Activated CD8-positive, alpha-beta memory T cell treated with anti-CD3 and anti-CD28 coated beads, Interleukin-2, amount 10 ng/mL, durations not matched to agents 7 days and 5 days (primary cell): ENCODE results near the gene TANC1. TPM values are rescaled to one million over a fixed set of nuclear protein-coding genes. Genes with fewer than 3 reads are reported as not detected.

Experiments used
- ATAC-seq: fragments of 150-1000 bp; cut with Tn5 transposase; one replicate; pipeline ENCODE4 v1.10.0; 2021; ENCODE audit warnings: moderate library complexity
- CTCF ChIA-PET: fragments of 350-600 bp; sonication (Branson Sonifier 250); formaldehyde crosslinking; loops from one replicate; lab custom pipeline; 2021; ENCODE audit warnings: antibody characterized with exemption; lab: Charles Lee
- DNase-seq: peaks from one replicate; pipeline ENCODE4 v3.0.0-alpha.2; 2020
- H3K27ac Mint-ChIP-seq: one replicate; pipeline ENCODE4 v1.8.0; 2021; ENCODE audit warnings: mild to moderate bottlenecking, mixed read lengths
- H3K27me3 Mint-ChIP-seq: one replicate; pipeline ENCODE4 v1.8.0; 2021; ENCODE audit warnings: mixed read lengths
- H3K36me3 Mint-ChIP-seq: one replicate; pipeline ENCODE4 v1.8.0; 2021; ENCODE audit warnings: mild to moderate bottlenecking, mixed read lengths
- H3K4me1 Mint-ChIP-seq: one replicate; pipeline ENCODE4 v1.8.0; 2021; ENCODE audit warnings: mixed read lengths
- H3K4me3 Mint-ChIP-seq: one replicate; pipeline ENCODE4 v1.8.0; 2021; ENCODE audit warnings: mild to moderate bottlenecking, moderate library complexity, mixed read lengths
- H3K9me3 Mint-ChIP-seq: one replicate; pipeline ENCODE4 v1.8.0; 2022; ENCODE audit warnings: low read depth, mixed read lengths
- total RNA-seq, 2 experiments: library from RNA; stranded (reverse); gene quantifications; one replicate each; pipeline ENCODE4 v1.2.3, GENCODE V29; 2021

TANC1 gene
- total RNA-seq, 2 experiments from 2014 or later, result 0.16 to 0.20 TPM

- Mint-ChIP-seq H3K27me3 (no peaks in the 10 kb centered on the region), H3K27ac (no peak overlapping the region), H3K4me3 (no peak overlapping the region), H3K36me3 (no peaks in the 10 kb centered on the region), H3K4me1 (peaks cover 12% of the 10 kb centered on the region), H3K9me3 (no peaks in the 10 kb centered on the region)
- CTCF ChIA-PET, result interaction anchor here (0.6 kb wide), 1 partner anchor 45 kb away, joined by 3 read pairs; no protein-coding TSS in a partner anchor
- ATAC-seq (no peak), DNase-seq (no peak)
Measured at GRCh38 chr2:159185401-159186130, 217.1 kb downstream of the TANC1 start.

- no peak overlapping the region for H3K27ac Mint-ChIP-seq
- no peaks in the 10 kb centered on the region for H3K36me3 Mint-ChIP-seq
- ATAC-seq, result no peak
- peaks cover 12% of the 10 kb centered on the region for H3K4me1 Mint-ChIP-seq
- CTCF ChIA-PET, result no interaction called here
- no peaks in the 10 kb centered on the region for H3K9me3 Mint-ChIP-seq
- H3K4me3 Mint-ChIP-seq, result no peak overlapping the region
- no peaks in the 10 kb centered on the region for H3K27me3 Mint-ChIP-seq
- DNase-seq, result no peak
Measured at GRCh38 chr2:159186462-159186861, 218.0 kb downstream of the TANC1 start.

- DNase-seq, result no peak
- Mint-ChIP-seq H3K4me3 (no peak overlapping the region), H3K27ac (no peak overlapping the region), H3K36me3 (no peaks in the 10 kb centered on the region), H3K9me3 (no peaks in the 10 kb centered on the region), H3K4me1 (peaks cover 12% of the 10 kb centered on the region), H3K27me3 (no peaks in the 10 kb centered on the region)
- no peak for ATAC-seq
- CTCF ChIA-PET, result interaction anchor here (0.6 kb wide), 1 partner anchor 741 kb away, joined by 3 read pairs; no protein-coding TSS in a partner anchor
Measured at GRCh38 chr2:159187106-159187505, 218.7 kb downstream of the TANC1 start.

GRCh38 chr2:159188449-159188848 lies 220.0 kb downstream of the TANC1 start:
- CTCF ChIA-PET, result interaction anchor here (1.0 kb wide), 1 partner anchor 25 kb away, joined by 3 read pairs; no protein-coding TSS in a partner anchor
- H3K36me3 Mint-ChIP-seq, result no peaks in the 10 kb centered on the region
- no peaks in the 10 kb centered on the region for H3K9me3 Mint-ChIP-seq

GRCh38 chr2:159192371-159192918 lies 224.0 kb downstream of the TANC1 start:
- no peaks in the 10 kb centered on the region for H3K36me3 Mint-ChIP-seq
- ATAC-seq, result no peak
- H3K9me3 Mint-ChIP-seq, result no peaks in the 10 kb centered on the region
- H3K27ac Mint-ChIP-seq, result no peak overlapping the region
- CTCF ChIA-PET, result interaction anchor here (1.0 kb wide), 1 partner anchor 45 kb away, joined by 3 read pairs; no protein-coding TSS in a partner anchor
- H3K4me1 Mint-ChIP-seq, result no peaks in the 10 kb centered on the region
- peaks cover 2% of the 10 kb centered on the region for H3K27me3 Mint-ChIP-seq
- no peak overlapping the region for H3K4me3 Mint-ChIP-seq
- DNase-seq, result no peak

More at GRCh38 chr2:159188449-159188848, 220.0 kb downstream of the TANC1 start:
- DNase-seq (no peak), ATAC-seq (no peak)
- Mint-ChIP-seq H3K4me1 (peaks cover 12% of the 10 kb centered on the region), H3K4me3 (no peak overlapping the region), H3K27me3 (no peaks in the 10 kb centered on the region), H3K27ac (no peak overlapping the region)

GRCh38 chr2:159193791-159194190 lies 225.4 kb downstream of the TANC1 start:
- Mint-ChIP-seq H3K27me3 (peaks cover 9% of the 10 kb centered on the region), H3K9me3 (no peaks in the 10 kb centered on the region), H3K27ac (no peak overlapping the region), H3K4me3 (no peak overlapping the region), H3K4me1 (no peaks in the 10 kb centered on the region), H3K36me3 (no peaks in the 10 kb centered on the region)
- ATAC-seq (no peak), DNase-seq (no peak)
- CTCF ChIA-PET, result no interaction called here

- Mint-ChIP-seq H3K9me3 (no peaks in the 10 kb centered on the region), H3K27me3 (peaks cover 9% of the 10 kb centered on the region), H3K4me3 (no peak overlapping the region), H3K36me3 (no peaks in the 10 kb centered on the region), H3K27ac (no peak overlapping the region), H3K4me1 (no peaks in the 10 kb centered on the region)
- DNase-seq, result no peak
- CTCF ChIA-PET, result no interaction called here
- no peak for ATAC-seq
Measured at GRCh38 chr2:159194241-159194640, 225.8 kb downstream of the TANC1 start.

- H3K36me3 Mint-ChIP-seq, result no peaks in the 10 kb centered on the region
- peaks cover 9% of the 10 kb centered on the region for H3K27me3 Mint-ChIP-seq
- no peaks in the 10 kb centered on the region for H3K9me3 Mint-ChIP-seq
- H3K4me1 Mint-ChIP-seq, result no peaks in the 10 kb centered on the region
- H3K27ac Mint-ChIP-seq, result no peak overlapping the region
- CTCF ChIA-PET, result no interaction called here
- DNase-seq (no peak), ATAC-seq (no peak)
- H3K4me3 Mint-ChIP-seq, result no peak overlapping the region
Measured at GRCh38 chr2:159195697-159196096, 227.3 kb downstream of the TANC1 start.

GRCh38 chr2:159196393-159196925 lies 228.0 kb downstream of the TANC1 start:
- no peak overlapping the region for H3K4me3 Mint-ChIP-seq
- ATAC-seq, result no peak
- CTCF ChIA-PET, result no interaction called here
- H3K36me3 Mint-ChIP-seq, result no peaks in the 10 kb centered on the region
- no peak overlapping the region for H3K27ac Mint-ChIP-seq
- H3K27me3 Mint-ChIP-seq, result peaks cover 9% of the 10 kb centered on the region
- DNase-seq, result no peak
- H3K4me1 Mint-ChIP-seq, result peaks cover 6% of the 10 kb centered on the region
- H3K9me3 Mint-ChIP-seq, result no peaks in the 10 kb centered on the region

- Mint-ChIP-seq H3K27me3 (peaks cover 9% of the 10 kb centered on the region), H3K27ac (no peak overlapping the region), H3K36me3 (no peaks in the 10 kb centered on the region), H3K4me3 (no peak overlapping the region), H3K9me3 (no peaks in the 10 kb centered on the region), H3K4me1 (peaks cover 11% of the 10 kb centered on the region)
- ATAC-seq (no peak), DNase-seq (no peak)
- CTCF ChIA-PET, result no interaction called here
Measured at GRCh38 chr2:159199236-159199635, 230.8 kb downstream of the TANC1 start.

- no peak overlapping the region for H3K4me3 Mint-ChIP-seq
- CTCF ChIA-PET, result no interaction called here
Measured at GRCh38 chr2:159199761-159200465, 231.5 kb downstream of the TANC1 start.

GRCh38 chr2:159200498-159200897 lies 232.1 kb downstream of the TANC1 start:
- CTCF ChIA-PET, result no interaction called here
- no peak overlapping the region for H3K27ac Mint-ChIP-seq
- no peak overlapping the region for H3K4me3 Mint-ChIP-seq
- peaks cover 11% of the 10 kb centered on the region for H3K4me1 Mint-ChIP-seq
- no peaks in the 10 kb centered on the region for H3K36me3 Mint-ChIP-seq
- no peaks in the 10 kb centered on the region for H3K9me3 Mint-ChIP-seq
- peaks cover 9% of the 10 kb centered on the region for H3K27me3 Mint-ChIP-seq
- DNase-seq (no peak), ATAC-seq (no peak)

More at GRCh38 chr2:159199761-159200465, 231.5 kb downstream of the TANC1 start:
- no peaks in the 10 kb centered on the region for H3K36me3 Mint-ChIP-seq
- ATAC-seq, result no peak
- H3K27me3 Mint-ChIP-seq, result peaks cover 9% of the 10 kb centered on the region
- peaks cover 11% of the 10 kb centered on the region for H3K4me1 Mint-ChIP-seq
- no peak for DNase-seq
- no peaks in the 10 kb centered on the region for H3K9me3 Mint-ChIP-seq
- H3K27ac Mint-ChIP-seq, result no peak overlapping the region

GRCh38 chr2:159201360-159202063 lies 233.1 kb downstream of the TANC1 start:
- ATAC-seq (peak; percentile 74), DNase-seq (peak; percentile 49)
- CTCF ChIA-PET, result no interaction called here
- Mint-ChIP-seq H3K27me3 (peaks cover 9% of the 10 kb centered on the region), H3K4me3 (no peak overlapping the region), H3K36me3 (no peaks in the 10 kb centered on the region), H3K4me1 (peaks cover 11% of the 10 kb centered on the region), H3K9me3 (no peaks in the 10 kb centered on the region), H3K27ac (no peak overlapping the region)
